ENCODE measurements around the gene AREG.

DNA sequence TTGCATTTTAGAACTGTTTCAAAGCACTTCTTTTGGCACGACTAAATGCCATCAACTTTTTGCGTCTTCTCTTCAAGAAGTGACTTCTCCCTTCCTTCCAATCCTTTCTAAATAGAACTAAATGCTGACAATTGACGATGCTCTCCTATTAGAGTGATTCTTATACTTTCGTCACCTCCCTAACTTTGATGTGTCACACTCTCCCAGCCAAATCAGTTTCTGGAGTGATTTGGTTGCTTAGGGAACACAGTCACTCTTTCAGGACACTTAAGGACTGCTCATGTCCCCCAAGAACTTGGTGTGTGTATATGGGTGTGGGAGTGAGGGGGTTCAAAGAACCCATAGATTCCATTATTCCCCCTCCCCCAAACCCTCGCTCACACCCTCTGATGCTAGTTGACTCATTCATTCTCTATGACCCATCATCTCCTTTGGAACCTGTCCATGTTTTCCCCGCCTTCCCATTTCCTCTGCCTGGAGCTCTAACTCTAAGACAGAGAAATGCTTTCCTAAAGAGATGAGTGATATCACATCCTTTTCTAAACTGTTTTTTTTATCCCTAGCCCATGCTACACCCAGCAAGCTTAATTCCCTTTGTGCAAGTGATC, 26.8 kb upstream of the AREG start:
- TF ChIP-seq EZH2 (IDR thresholded peaks at IDR 0.05; ENCODE audit: low read length, unreplicated experiment) (no peak), CTCF (conservative IDR thresholded peaks at IDR 0.05; ENCODE audit: low read depth, low read length) (no peak), EZH2phosphoT487 (IDR thresholded peaks at IDR 0.05; ENCODE audit: borderline replicate concordance, low read length) (no peak)

Measured in PC-3 (cell line).